ENCODE data around the gene RSPO4. TPM values are rescaled to one million over a fixed set of nuclear protein-coding genes. Genes with fewer than 3 reads are reported as not detected.

The RSPO4 gene
- total and polyA plus RNA-seq, 2 of the 13 experiments (the other 11 are each of a cell fraction or from before 2014, with no cell fraction given), result not detected

DNA sequence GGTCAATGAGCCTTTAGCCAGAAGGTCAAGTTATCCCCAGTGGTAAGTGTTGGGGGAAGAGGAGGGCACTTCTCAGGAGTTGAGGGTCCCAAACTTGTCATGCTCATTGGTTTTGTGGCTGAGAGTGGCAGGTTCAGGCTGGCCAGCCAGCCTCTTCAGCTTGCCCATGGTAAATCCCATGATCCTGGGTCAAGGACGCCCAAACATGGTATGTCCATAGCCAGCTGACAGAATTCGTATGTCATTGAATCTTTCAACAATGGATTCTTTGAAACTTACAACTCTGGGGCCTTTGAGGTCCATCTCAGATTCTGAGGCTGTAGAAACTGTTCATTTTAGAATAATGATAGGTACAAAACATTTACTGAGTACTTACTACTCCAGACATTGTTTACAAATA, 36.1 kb upstream of the RSPO4 start:
- intact Hi-C loops (cut with micrococcal nuclease; ENCODE audit: unreplicated experiment), result no loop called here
- Histone ChIP-seq H2AFZ (ENCODE audit: low read length) (no peak overlapping the region), H3K9ac (ENCODE audit: insufficient read depth, low read depth, low read length) (no peak overlapping the region), H3K27me3 (ENCODE audit: control insufficient read depth in 1 of 2, insufficient read depth in 2 of 2, low read length in 2 of 2) (no peaks in the 10 kb centered on the region; a peak in 1 of 5 replicates), H3K4me1 (ENCODE audit: insufficient read depth, low read length) (peaks cover 26% of the 10 kb centered on the region), H3K79me2 (ENCODE audit: insufficient read depth, low read length) (no peaks in the 10 kb centered on the region), H3K27ac (ENCODE audit: extremely low read length, insufficient read depth, low read length) (no peak overlapping the region), H3K4me2 (ENCODE audit: low read depth, low read length) (no peak overlapping the region), H3K36me3 (replicated peaks in 1 of 2; ENCODE audit: control insufficient read depth in 1 of 2, insufficient read depth in 2 of 2, low read length in 2 of 2) (no peaks in the 10 kb centered on the region), H3K4me3 (replicated peaks in 1 of 3; ENCODE audit: insufficient read depth in 1 of 3, low read depth in 2 of 3, low read length in 3 of 3) (no peak overlapping the region), H4K20me1 (ENCODE audit: insufficient read depth, low read length) (no peaks in the 10 kb centered on the region), H3K9me3 (ENCODE audit: low read length) (no peaks in the 10 kb centered on the region)
- 0% methylated on average over 2 of the region's 2 CpGs for WGBS (ENCODE audit: low lambda C conversion rate)
- in situ Hi-C loops (cut with HindIII; ENCODE audit: extremely low pct_ligation_motif_present, low pct_unique_long_range_greater_than_20kb), result no loop called here
- no peak for FAIRE-seq
- no peak for TF ChIP-seq ZNF510 (CRISPR knock-in tag; IDR thresholded peaks at IDR 0.05; ENCODE audit: low read depth)
- TF ChIP-seq, protein P1, sequence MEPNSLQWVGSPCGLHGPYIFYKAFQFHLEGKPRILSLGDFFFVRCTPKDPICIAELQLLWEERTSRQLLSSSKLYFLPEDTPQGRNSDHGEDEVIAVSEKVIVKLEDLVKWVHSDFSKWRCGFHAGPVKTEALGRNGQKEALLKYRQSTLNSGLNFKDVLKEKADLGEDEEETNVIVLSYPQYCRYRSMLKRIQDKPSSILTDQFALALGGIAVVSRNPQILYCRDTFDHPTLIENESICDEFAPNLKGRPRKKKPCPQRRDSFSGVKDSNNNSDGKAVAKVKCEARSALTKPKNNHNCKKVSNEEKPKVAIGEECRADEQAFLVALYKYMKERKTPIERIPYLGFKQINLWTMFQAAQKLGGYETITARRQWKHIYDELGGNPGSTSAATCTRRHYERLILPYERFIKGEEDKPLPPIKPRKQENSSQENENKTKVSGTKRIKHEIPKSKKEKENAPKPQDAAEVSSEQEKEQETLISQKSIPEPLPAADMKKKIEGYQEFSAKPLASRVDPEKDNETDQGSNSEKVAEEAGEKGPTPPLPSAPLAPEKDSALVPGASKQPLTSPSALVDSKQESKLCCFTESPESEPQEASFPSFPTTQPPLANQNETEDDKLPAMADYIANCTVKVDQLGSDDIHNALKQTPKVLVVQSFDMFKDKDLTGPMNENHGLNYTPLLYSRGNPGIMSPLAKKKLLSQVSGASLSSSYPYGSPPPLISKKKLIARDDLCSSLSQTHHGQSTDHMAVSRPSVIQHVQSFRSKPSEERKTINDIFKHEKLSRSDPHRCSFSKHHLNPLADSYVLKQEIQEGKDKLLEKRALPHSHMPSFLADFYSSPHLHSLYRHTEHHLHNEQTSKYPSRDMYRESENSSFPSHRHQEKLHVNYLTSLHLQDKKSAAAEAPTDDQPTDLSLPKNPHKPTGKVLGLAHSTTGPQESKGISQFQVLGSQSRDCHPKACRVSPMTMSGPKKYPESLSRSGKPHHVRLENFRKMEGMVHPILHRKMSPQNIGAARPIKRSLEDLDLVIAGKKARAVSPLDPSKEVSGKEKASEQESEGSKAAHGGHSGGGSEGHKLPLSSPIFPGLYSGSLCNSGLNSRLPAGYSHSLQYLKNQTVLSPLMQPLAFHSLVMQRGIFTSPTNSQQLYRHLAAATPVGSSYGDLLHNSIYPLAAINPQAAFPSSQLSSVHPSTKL (CRISPR knock-in tag; IDR thresholded peaks at IDR 0.05), result peak; percentile 35
- 0 out of 2 replicates have a peak, but pooled peaks have one; percentile 45 for TF ChIP-seq ZNF317 (CRISPR knock-in tag; IDR thresholded peaks at IDR 0.05)
- TF ChIP-seq RXRA (CRISPR knock-in tag; IDR thresholded peaks at IDR 0.05), result 0 out of 2 replicates have a peak, but pooled peaks have one; percentile 32
- TF ChIP-seq, protein P2, sequence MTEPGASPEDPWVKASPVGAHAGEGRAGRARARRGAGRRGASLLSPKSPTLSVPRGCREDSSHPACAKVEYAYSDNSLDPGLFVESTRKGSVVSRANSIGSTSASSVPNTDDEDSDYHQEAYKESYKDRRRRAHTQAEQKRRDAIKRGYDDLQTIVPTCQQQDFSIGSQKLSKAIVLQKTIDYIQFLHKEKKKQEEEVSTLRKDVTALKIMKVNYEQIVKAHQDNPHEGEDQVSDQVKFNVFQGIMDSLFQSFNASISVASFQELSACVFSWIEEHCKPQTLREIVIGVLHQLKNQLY (CRISPR knock-in tag; IDR thresholded peaks at IDR 0.05), result no peak
- no peak for TF ChIP-seq NR2F6 (IDR thresholded peaks at IDR 0.05)
- peak; percentile 61; the same call in 1 of the 2 replicates for TF ChIP-seq NR2F6 (CRISPR knock-in tag; IDR thresholded peaks at IDR 0.05)
- TF ChIP-seq SOX13 (IDR thresholded peaks at IDR 0.05), result no peak
- peak in 1 of 2 experiments; percentile 25; a peak in 1 of 4 replicates for TF ChIP-seq SOX13 (CRISPR knock-in tag; conservative IDR thresholded peaks at IDR 0.05 in 1 of 2, IDR thresholded peaks at IDR 0.05 in 1 of 2)
- TF ChIP-seq SALL1 (CRISPR knock-in tag; IDR thresholded peaks at IDR 0.05), result 0 out of 2 replicates have a peak, but pooled peaks have one; percentile 21
- 0 out of 2 replicates have a peak, but pooled peaks have one; percentile 77 for TF ChIP-seq CHD4 (IDR thresholded peaks at IDR 0.05; ENCODE audit: borderline replicate concordance, low read length)
- no peak for TF ChIP-seq NFYC (CRISPR knock-in tag; IDR thresholded peaks at IDR 0.05)
- peak; percentile 34; the same call in 1 of the 2 replicates for TF ChIP-seq RARA (CRISPR knock-in tag; IDR thresholded peaks at IDR 0.05)
- peak in 1 of 2 experiments; percentile 66; a peak in 2 of 4 replicates for TF ChIP-seq NR2F1 (CRISPR knock-in tag; IDR thresholded peaks at IDR 0.05)
- TF ChIP-seq ZNF644 (CRISPR knock-in tag; IDR thresholded peaks at IDR 0.05; ENCODE audit: low read depth), result 0 out of 2 replicates have a peak, but pooled peaks have one; percentile 21
- TF ChIP-seq ZNF354B (CRISPR knock-in tag; IDR thresholded peaks at IDR 0.05), result 0 out of 2 replicates have a peak, but pooled peaks have one; percentile 25
- ChIA-PET POLR2A (no interaction called here), CTCF (ENCODE audit: low intra/inter-chr PET ratio, low total read pairs) (no interaction called here)
- no TSS peak for BruUV-seq (replicated peaks)
- peak; percentile 54; the same call in 2 of the 3 replicates for ATAC-seq
- DNase-seq (ENCODE audit: low spot score), result peak; percentile 58
